Astrocyte (in vitro differentiated cells and primary cell): ENCODE measurements around the gene HMGN1.

Experiments used
- CTCF ChIP-seq: IDR thresholded peaks from 2 replicates; pipeline ENCODE4 v1.5.1; 2011; ENCODE audit warnings: low read depth, mild to moderate bottlenecking, inconsistent platforms, low read length, moderate library complexity; ENCODE audit not compliant: insufficient read depth
- EZH2 ChIP-seq: IDR thresholded peaks from 2 replicates; pipeline ENCODE4 v1.6.1; 2012; ENCODE audit warnings: mild to moderate bottlenecking, low read length, inconsistent platforms; ENCODE audit not compliant: insufficient read depth

DNA sequence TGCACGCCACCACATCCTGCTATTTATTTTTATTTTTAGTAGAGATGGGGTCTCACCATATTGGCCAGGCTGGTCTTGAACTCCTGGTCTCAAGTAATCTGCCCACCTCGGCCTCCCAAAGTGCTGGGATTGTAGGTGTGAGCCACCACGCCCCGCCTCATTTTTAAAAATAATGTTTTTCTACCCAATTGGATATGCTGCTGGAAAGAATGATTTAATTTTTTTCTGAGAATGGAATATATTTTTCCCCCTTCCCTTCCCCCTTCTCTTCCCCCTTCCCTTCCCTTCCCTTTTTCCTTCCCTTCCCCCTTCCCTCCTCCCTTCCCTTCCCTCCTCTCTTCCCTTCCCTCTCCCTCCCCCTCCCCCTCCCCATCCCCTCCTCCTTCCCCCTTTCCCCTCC is 17.7 kb upstream of the HMGN1 start:
- TF ChIP-seq CTCF = no peak
- TF ChIP-seq EZH2 = no peak
